Measurements from ENCODE around the gene ABCA4. TPM values are rescaled to one million over a fixed set of nuclear protein-coding genes. Genes with fewer than 3 reads are reported as not detected.

The ABCA4 gene
- polyA plus RNA-seq, 4 donors: 4.7 to 13.2 (median 9.1) TPM

GRCh38 chr1:94105581-94105952, 15.4 kb downstream of the ABCA4 start:
- no peak for DNase-seq (ENCODE audit: low read depth in 4 of 4, low spot score in 2 of 4)

GRCh38 chr1:94104776-94105580, 16.0 kb downstream of the ABCA4 start:
- DNase-seq (ENCODE audit: low read depth in 4 of 4, low spot score in 2 of 4): no peak

GRCh38 chr1:94104127-94104684, 16.7 kb downstream of the ABCA4 start:
- no peak for DNase-seq (ENCODE audit: low read depth in 4 of 4, low spot score in 2 of 4)

- no peak for DNase-seq (ENCODE audit: low read depth in 4 of 4, low spot score in 2 of 4)
Measured at GRCh38 chr1:94103608-94104007, 17.3 kb downstream of the ABCA4 start.

GRCh38 chr1:94101613-94102525, 19.1 kb downstream of the ABCA4 start:
- no peak for DNase-seq (ENCODE audit: low read depth in 4 of 4, low spot score in 2 of 4)

GRCh38 chr1:94100785-94101612, 19.9 kb downstream of the ABCA4 start:
- DNase-seq (ENCODE audit: low read depth in 4 of 4, low spot score in 2 of 4): no peak

GRCh38 chr1:94100129-94100784, 20.7 kb downstream of the ABCA4 start:
- no peak for DNase-seq (ENCODE audit: low read depth in 4 of 4, low spot score in 2 of 4)

GRCh38 chr1:94099303-94099702, 21.6 kb downstream of the ABCA4 start:
- DNase-seq (ENCODE audit: low read depth in 4 of 4, low spot score in 2 of 4): no peak

GRCh38 chr1:94098585-94099111, 22.3 kb downstream of the ABCA4 start:
- DNase-seq (ENCODE audit: low read depth in 4 of 4, low spot score in 2 of 4): no peak

- DNase-seq (ENCODE audit: low read depth in 4 of 4, low spot score in 2 of 4): no peak
Measured at GRCh38 chr1:94096797-94097549, 24.0 kb downstream of the ABCA4 start.

- DNase-seq (ENCODE audit: low read depth in 4 of 4, low spot score in 2 of 4): no peak
Measured at GRCh38 chr1:94095744-94096469, 25.0 kb downstream of the ABCA4 start.

GRCh38 chr1:94095112-94095637, 25.8 kb downstream of the ABCA4 start:
- no peak for DNase-seq (ENCODE audit: low read depth in 4 of 4, low spot score in 2 of 4)

GRCh38 chr1:94094469-94095111, 26.4 kb downstream of the ABCA4 start:
- DNase-seq (ENCODE audit: low read depth in 4 of 4, low spot score in 2 of 4): no peak

GRCh38 chr1:94093996-94094395, 27.0 kb downstream of the ABCA4 start:
- no peak for DNase-seq (ENCODE audit: low read depth in 4 of 4, low spot score in 2 of 4)

GRCh38 chr1:94093396-94093795, 27.6 kb downstream of the ABCA4 start:
- DNase-seq (ENCODE audit: low read depth in 4 of 4, low spot score in 2 of 4): no peak

- DNase-seq (ENCODE audit: low read depth in 4 of 4, low spot score in 2 of 4): no peak
Measured at GRCh38 chr1:94092210-94092613, 28.7 kb downstream of the ABCA4 start.

GRCh38 chr1:94090761-94091160, 30.2 kb downstream of the ABCA4 start:
- no peak for DNase-seq (ENCODE audit: low read depth in 4 of 4, low spot score in 2 of 4)

- no peak for DNase-seq (ENCODE audit: low read depth in 4 of 4, low spot score in 2 of 4)
Measured at GRCh38 chr1:94087193-94087592, 33.8 kb downstream of the ABCA4 start.
